Measurements from ENCODE around the gene HNRNPM.
"Not testable (repeated sequence)": the region's sequence is repeated elsewhere in the genome, so short reads cannot be mapped to it uniquely, and the experiment has no call there.

The HNRNPM gene

GRCh38 chr19:8429044-8429443, 15.7 kb upstream of the HNRNPM start:
- no peak for DNase-seq (ENCODE audit: low read depth)

GRCh38 chr19:8429826-8430225, 14.9 kb upstream of the HNRNPM start:
- H3K4me3 ChIP-seq (ENCODE audit: low read depth, low read length): no peak overlapping the region
- DNase-seq (ENCODE audit: low read depth): no peak
- no peak for TF ChIP-seq CTCF (IDR thresholded peaks at IDR 0.05; ENCODE audit: low read depth, low read length, missing control alignments)

More at GRCh38 chr19:8429044-8429443, 15.7 kb upstream of the HNRNPM start:
- no peak for TF ChIP-seq CTCF (IDR thresholded peaks at IDR 0.05; ENCODE audit: low read depth, low read length, missing control alignments)
- no peak overlapping the region for H3K4me3 ChIP-seq (ENCODE audit: low read depth, low read length)

- no peak for DNase-seq (ENCODE audit: low read depth)
- no peak for TF ChIP-seq CTCF (IDR thresholded peaks at IDR 0.05; ENCODE audit: low read depth, low read length, missing control alignments)
- no peak overlapping the region for H3K4me3 ChIP-seq (ENCODE audit: low read depth, low read length)
These were observed 14.1 kb upstream of the HNRNPM start for GRCh38 chr19:8430650-8431049.

GRCh38 chr19:8438236-8438635, 6.5 kb upstream of the HNRNPM start:
- TF ChIP-seq CTCF (IDR thresholded peaks at IDR 0.05; ENCODE audit: low read depth, low read length, missing control alignments): no peak
- no peak overlapping the region for H3K4me3 ChIP-seq (ENCODE audit: low read depth, low read length)
- DNase-seq (ENCODE audit: low read depth): no peak

GRCh38 chr19:8441725-8442544, 2.8 kb upstream of the HNRNPM start:
- no peak for DNase-seq (ENCODE audit: low read depth)

GRCh38 chr19:8444140-8444676, 567 bp upstream of the HNRNPM start:
- not testable (repeated sequence) for DNase-seq (ENCODE audit: low read depth)
- H3K4me3 ChIP-seq (ENCODE audit: low read depth, low read length): peak overlapping the region; percentile 53

More at GRCh38 chr19:8441725-8442544, 2.8 kb upstream of the HNRNPM start:
- H3K4me3 ChIP-seq (ENCODE audit: low read depth, low read length): no peak overlapping the region
- no peak for TF ChIP-seq CTCF (IDR thresholded peaks at IDR 0.05; ENCODE audit: low read depth, low read length, missing control alignments)

- DNase-seq (ENCODE audit: low read depth): no peak
- H3K4me3 ChIP-seq (ENCODE audit: low read depth, low read length): peak overlapping the region; percentile 96
- TF ChIP-seq CTCF (IDR thresholded peaks at IDR 0.05; ENCODE audit: low read depth, low read length, missing control alignments): no peak
These were observed 770 bp downstream of the HNRNPM start for GRCh38 chr19:8445488-8446001.
